Stimulated activated CD8-positive, alpha-beta memory T cell treated with anti-CD3 and anti-CD28 coated beads, Interleukin-7, amount 100 ng/mL, for 4 hours (primary cell): ENCODE measurements around the gene CTDNEP1.

ENCODE experiments used
- DNase-seq, 2 donors: peaks; one replicate each; pipeline ENCODE4 v3.0.0-alpha.2; 2020; ENCODE audit warnings: low read depth in 2 of 2

Gene CTDNEP1

GRCh38 chr17:7251661-7252175, at the start of gene CTDNEP1:
CTDNEP1 (minus strand) TSS chr17:7251734; CDS start chr17:7251296, 438 bp downstream.
- peak; percentile 97 to 99 for DNase-seq

- DNase-seq = peak in 1 of 2 donors; percentile 61
These were observed 44.8 kb upstream of the CTDNEP1 start for GRCh38 chr17:7296189-7296861.

GRCh38 chr17:7295230-7296180, 44.0 kb upstream of the CTDNEP1 start:
- DNase-seq = no peak

GRCh38 chr17:7294614-7295153, 43.1 kb upstream of the CTDNEP1 start, which contains the start of gene YBX2:
YBX2 (minus strand) TSS chr17:7294639; CDS start chr17:7294500, 139 bp downstream.
- peak; percentile 60 to 76 for DNase-seq

- no peak for DNase-seq
These were observed 42.5 kb upstream of the CTDNEP1 start for GRCh38 chr17:7293816-7294613.

GRCh38 chr17:7293159-7293558, 41.6 kb upstream of the CTDNEP1 start:
- no peak for DNase-seq

GRCh38 chr17:7292729-7293128, 41.2 kb upstream of the CTDNEP1 start:
- DNase-seq = no peak

GRCh38 chr17:7292194-7292593, 40.7 kb upstream of the CTDNEP1 start:
- no peak for DNase-seq

- DNase-seq = no peak
These were observed 39.2 kb upstream of the CTDNEP1 start for GRCh38 chr17:7290685-7291084.

- DNase-seq = no peak
These were observed 38.6 kb upstream of the CTDNEP1 start for GRCh38 chr17:7290166-7290565.

- no peak for DNase-seq
These were observed 37.9 kb upstream of the CTDNEP1 start for GRCh38 chr17:7289256-7290032.

- DNase-seq = no peak
These were observed 34.1 kb upstream of the CTDNEP1 start for GRCh38 chr17:7285679-7286078.

- no peak for DNase-seq
These were observed 33.4 kb upstream of the CTDNEP1 start for GRCh38 chr17:7284911-7285310.

GRCh38 chr17:7283471-7284216, 32.1 kb upstream of the CTDNEP1 start:
- no peak for DNase-seq

GRCh38 chr17:7282752-7283321, 31.3 kb upstream of the CTDNEP1 start:
- DNase-seq = no peak

GRCh38 chr17:7281953-7282751, 30.6 kb upstream of the CTDNEP1 start:
- no peak for DNase-seq

GRCh38 chr17:7281074-7281952, 29.8 kb upstream of the CTDNEP1 start, which contains the start of gene SLC2A4:
SLC2A4 (plus strand) TSS chr17:7281718; CDS start chr17:7281935, 217 bp downstream.
- peak; percentile 76 to 83 for DNase-seq
